Left ventricle myocardium inferior (tissue), 1 donor: Measurements from ENCODE around the gene PRKAB1. TPM values are rescaled to one million over a fixed set of nuclear protein-coding genes. Genes with fewer than 3 reads are reported as not detected.
A peak's percentile ranks its signal among the peaks of the same experiment; 100 is the strongest.

ENCODE experiments used
- DNase-seq: peaks from one replicate; pipeline ENCODE4 v3.0.0-alpha.2; 2020
- H3K27ac ChIP-seq: fragments of 200-600 bp; replicated peaks from 2 replicates; pipeline ENCODE4 v1.8.0; 2021
- H3K27me3 ChIP-seq: fragments of 200-600 bp; 2 replicates; pipeline ENCODE4 v1.8.0; 2021; ENCODE audit warnings: low read depth
- H3K36me3 ChIP-seq: fragments of 200-600 bp; 2 replicates; pipeline ENCODE4 v1.8.0; 2021
- H3K4me1 ChIP-seq: fragments of 200-600 bp; 2 replicates; pipeline ENCODE4 v1.8.0; 2021
- H3K4me3 ChIP-seq: fragments of 200-600 bp; 2 replicates; pipeline ENCODE4 v1.8.0; 2021; ENCODE audit warnings: mild to moderate bottlenecking, moderate library complexity
- H3K9me3 ChIP-seq: fragments of 200-600 bp; replicated peaks from 2 replicates; pipeline ENCODE4 v1.8.0; 2021
- intact Hi-C: fragments of 100-400 bp; cut with micrococcal nuclease; formaldehyde crosslinking; loops from one replicate; pipeline ENCODE4 v1.11.0; 2022
- total RNA-seq: library from RNA; stranded (reverse); fragmentation: NEBNext Ultra II Directional; extraction: Animal tissue kit (Norgen Biotek cat#: 25700); gene quantifications from one replicate; pipeline ENCODE4 v1.2.1, GENCODE V29; 2021
- TF ChIP-seq, protein P1 (sequence below): fragments of 200-600 bp; IDR thresholded peaks from 2 replicates; pipeline ENCODE4 v1.8.0; 2021; ENCODE audit warnings: antibody characterized with exemption, mild to moderate bottlenecking, borderline replicate concordance
- donor health status: DM: no; HTN: yes; CAD: no; lungs with severe emphysema.

PRKAB1 gene
- total RNA-seq, 1 donor from 2014 or later: 9.2 TPM

DNA sequence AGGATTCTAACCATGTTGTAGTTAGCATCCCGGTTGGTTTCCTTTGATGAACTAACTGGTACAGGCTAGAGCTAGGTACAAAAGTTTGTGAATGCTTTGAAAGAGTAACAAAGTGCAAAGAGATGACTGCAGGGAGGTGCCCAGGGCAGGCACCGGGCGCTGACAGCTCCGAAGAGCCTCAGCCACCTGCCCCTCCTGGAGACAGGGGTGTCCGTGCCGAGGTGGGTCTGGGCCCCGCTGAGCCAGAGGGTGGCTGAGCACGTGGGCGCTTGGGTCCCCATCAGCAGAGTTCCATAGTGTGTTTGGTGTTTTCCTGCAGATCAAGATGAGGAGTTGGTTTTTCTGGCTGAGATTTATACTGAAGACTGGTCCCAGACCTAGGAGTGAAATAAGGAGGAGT, 19.9 kb downstream of the PRKAB1 start:
- intact Hi-C loops: no loop called here
- Histone ChIP-seq H3K4me3 (no peak overlapping the region), H3K4me1 (peaks cover 39% of the 10 kb centered on the region), H3K36me3 (no peaks in the 10 kb centered on the region), H3K9me3 (no peaks in the 10 kb centered on the region), H3K27me3 (no peaks in the 10 kb centered on the region), H3K27ac (no peak overlapping the region)
- no peak for DNase-seq
- TF ChIP-seq, protein P1, sequence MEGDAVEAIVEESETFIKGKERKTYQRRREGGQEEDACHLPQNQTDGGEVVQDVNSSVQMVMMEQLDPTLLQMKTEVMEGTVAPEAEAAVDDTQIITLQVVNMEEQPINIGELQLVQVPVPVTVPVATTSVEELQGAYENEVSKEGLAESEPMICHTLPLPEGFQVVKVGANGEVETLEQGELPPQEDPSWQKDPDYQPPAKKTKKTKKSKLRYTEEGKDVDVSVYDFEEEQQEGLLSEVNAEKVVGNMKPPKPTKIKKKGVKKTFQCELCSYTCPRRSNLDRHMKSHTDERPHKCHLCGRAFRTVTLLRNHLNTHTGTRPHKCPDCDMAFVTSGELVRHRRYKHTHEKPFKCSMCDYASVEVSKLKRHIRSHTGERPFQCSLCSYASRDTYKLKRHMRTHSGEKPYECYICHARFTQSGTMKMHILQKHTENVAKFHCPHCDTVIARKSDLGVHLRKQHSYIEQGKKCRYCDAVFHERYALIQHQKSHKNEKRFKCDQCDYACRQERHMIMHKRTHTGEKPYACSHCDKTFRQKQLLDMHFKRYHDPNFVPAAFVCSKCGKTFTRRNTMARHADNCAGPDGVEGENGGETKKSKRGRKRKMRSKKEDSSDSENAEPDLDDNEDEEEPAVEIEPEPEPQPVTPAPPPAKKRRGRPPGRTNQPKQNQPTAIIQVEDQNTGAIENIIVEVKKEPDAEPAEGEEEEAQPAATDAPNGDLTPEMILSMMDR: no peak

DNA sequence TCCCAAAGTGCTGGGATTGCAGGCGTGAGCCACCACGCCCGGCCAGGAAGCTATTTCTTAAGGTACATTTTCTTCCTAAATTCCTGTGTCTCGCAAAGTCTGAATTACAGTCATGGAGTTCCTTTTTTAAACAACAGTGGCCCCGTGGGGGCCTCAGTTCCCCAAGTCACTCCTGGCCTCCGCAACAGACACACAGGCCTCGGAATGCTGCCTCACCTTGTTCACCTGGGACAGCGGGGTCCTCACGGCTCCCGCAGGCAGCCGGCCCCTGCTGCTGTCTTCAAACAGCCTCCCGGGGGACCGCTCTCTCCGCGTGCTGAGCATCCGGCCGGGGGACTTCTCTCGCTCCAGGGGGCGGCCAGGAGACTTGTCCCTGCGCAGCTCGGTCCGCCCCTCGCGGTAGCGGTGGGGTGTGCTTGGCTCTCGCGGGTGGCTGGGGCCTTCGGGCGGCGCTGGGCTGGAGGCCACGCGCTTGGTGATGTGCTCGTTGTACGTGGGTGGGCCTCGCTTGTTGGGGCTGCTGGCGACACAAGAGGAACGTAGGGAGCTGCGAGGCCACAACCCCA, 22.1 kb downstream of the PRKAB1 start:
- Histone ChIP-seq H3K4me1 (peaks cover 47% of the 10 kb centered on the region), H3K4me3 (no peak overlapping the region), H3K36me3 (no peaks in the 10 kb centered on the region), H3K9me3 (no peaks in the 10 kb centered on the region), H3K27ac (no peak overlapping the region), H3K27me3 (no peaks in the 10 kb centered on the region)
- intact Hi-C loops: no loop called here
- no peak for DNase-seq
- TF ChIP-seq, protein P1: no peak

DNA sequence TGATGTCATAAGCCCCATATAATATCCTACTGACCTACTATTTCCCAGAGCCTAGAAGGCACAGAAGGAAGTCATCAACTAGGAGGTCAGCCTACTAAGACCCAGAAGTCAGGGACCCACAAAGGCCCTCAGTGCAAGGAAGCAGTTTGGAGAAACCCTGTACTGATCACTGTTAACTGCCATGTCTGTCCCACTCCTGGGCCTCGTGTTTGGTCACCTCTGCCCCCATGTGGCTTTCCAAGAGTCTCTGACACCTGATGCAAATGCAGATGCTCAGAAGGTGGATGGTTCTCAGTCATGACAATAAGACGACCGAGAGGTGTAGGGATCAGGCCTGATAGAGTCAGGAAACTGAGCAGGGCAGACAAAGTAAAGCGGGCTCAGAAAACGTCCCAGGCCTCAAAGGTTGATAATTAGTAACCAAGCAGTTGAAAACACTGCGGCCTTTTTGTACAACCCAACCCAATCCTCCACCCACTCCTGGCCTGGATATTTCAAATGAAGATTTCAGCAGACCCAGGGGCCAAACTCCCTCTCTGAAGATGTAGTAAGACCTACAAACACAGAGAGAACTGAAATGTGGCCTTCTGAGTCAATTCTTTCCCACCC, 23.4 kb downstream of the PRKAB1 start:
- Histone ChIP-seq H3K27ac (no peak overlapping the region), H3K9me3 (no peaks in the 10 kb centered on the region), H3K4me3 (no peak overlapping the region), H3K27me3 (no peaks in the 10 kb centered on the region), H3K36me3 (no peaks in the 10 kb centered on the region), H3K4me1 (peaks cover 41% of the 10 kb centered on the region)
- intact Hi-C loops: no loop called here
- TF ChIP-seq, protein P1: no peak
- DNase-seq: no peak

DNA sequence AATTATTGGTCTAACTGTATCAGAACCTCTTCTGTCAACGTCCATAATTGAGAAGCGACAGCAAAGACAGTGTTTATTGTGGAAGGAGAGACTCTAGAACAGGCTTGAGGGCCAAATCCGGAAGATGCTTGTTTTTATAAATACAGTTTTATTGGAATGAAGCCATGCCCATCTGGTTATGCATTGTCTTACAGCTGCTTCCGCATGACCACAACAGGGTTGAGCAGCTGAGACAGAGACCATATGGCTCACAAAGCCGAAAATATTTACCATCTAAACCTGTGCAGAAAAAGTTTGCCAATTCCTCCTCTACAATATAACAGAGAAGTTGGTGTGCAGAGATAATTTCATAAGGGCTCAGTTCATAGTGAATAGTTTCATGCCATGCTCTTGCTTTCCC, 24.5 kb downstream of the PRKAB1 start:
- peaks cover 31% of the 10 kb centered on the region for H3K4me1 ChIP-seq
- no peak for DNase-seq
- intact Hi-C loops: no loop called here
- H3K27me3 ChIP-seq: no peaks in the 10 kb centered on the region
- H3K36me3 ChIP-seq: no peaks in the 10 kb centered on the region
- TF ChIP-seq, protein P1: no peak
- peak overlapping the region; percentile 74 for H3K27ac ChIP-seq
- H3K4me3 ChIP-seq: no peak overlapping the region
- no peaks in the 10 kb centered on the region for H3K9me3 ChIP-seq

DNA sequence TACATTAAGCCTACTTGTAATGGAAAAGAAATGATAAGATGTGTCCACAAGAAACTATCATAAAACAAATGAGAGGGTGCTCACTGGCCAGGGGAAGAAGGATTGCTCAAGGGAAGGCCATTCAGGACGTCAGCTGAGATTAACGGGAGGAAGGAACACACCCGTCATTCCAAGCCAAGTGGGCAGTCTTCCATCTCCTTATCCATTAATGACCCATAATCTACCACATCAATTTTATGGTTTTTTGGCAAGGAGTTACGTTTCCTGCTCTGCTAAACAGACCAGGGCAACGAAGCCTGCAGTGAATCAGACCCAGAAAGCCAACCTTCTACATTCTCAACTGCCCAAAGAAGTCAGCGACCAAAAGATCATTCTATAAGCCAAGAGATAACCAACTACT, 25.1 kb downstream of the PRKAB1 start:
- H3K27ac ChIP-seq: peak overlapping the region; percentile 74
- H3K4me3 ChIP-seq: no peak overlapping the region
- no peak for DNase-seq
- no peaks in the 10 kb centered on the region for H3K9me3 ChIP-seq
- H3K27me3 ChIP-seq: no peaks in the 10 kb centered on the region
- TF ChIP-seq, protein P1: no peak
- peaks cover 29% of the 10 kb centered on the region for H3K4me1 ChIP-seq
- intact Hi-C loops: no loop called here
- H3K36me3 ChIP-seq: no peaks in the 10 kb centered on the region
